Nephron progenitor cell (in vitro differentiated cells): Measurements from ENCODE around the gene RNASE7.

Experiments used
- DNase-seq: peaks from one replicate; pipeline ENCODE4 v3.0.0; 2021
- H3K27ac Mint-ChIP-seq: 2 replicates; pipeline ENCODE4 v1.8.0; 2021; ENCODE audit warnings: mild to moderate bottlenecking, moderate library complexity, mixed read lengths
- H3K27me3 Mint-ChIP-seq: 2 replicates; pipeline ENCODE4 v1.8.0; 2021; ENCODE audit warnings: mild to moderate bottlenecking, low read depth, mixed read lengths; ENCODE audit not compliant: poor library complexity
- H3K36me3 Mint-ChIP-seq: 2 replicates; pipeline ENCODE4 v1.8.0; 2021; ENCODE audit warnings: low read depth, mixed read lengths
- H3K4me1 Mint-ChIP-seq: 2 replicates; pipeline ENCODE4 v1.8.0; 2021; ENCODE audit warnings: mixed read lengths
- H3K4me3 Mint-ChIP-seq: 2 replicates; pipeline ENCODE4 v1.8.0; 2021; ENCODE audit warnings: mild to moderate bottlenecking, moderate library complexity, mixed read lengths
- H3K9me3 Mint-ChIP-seq: 2 replicates; pipeline ENCODE4 v1.8.0; 2021; ENCODE audit warnings: mild to moderate bottlenecking, moderate library complexity, mixed read lengths
- TF ChIP-seq, protein P1 (sequence below): fragments of 200-600 bp; sonication (generic); IDR thresholded peaks from 2 replicates; pipeline ENCODE4 v1.5.0; 2021; ENCODE audit warnings: antibody characterized with exemption

RNASE7 gene

DNA sequence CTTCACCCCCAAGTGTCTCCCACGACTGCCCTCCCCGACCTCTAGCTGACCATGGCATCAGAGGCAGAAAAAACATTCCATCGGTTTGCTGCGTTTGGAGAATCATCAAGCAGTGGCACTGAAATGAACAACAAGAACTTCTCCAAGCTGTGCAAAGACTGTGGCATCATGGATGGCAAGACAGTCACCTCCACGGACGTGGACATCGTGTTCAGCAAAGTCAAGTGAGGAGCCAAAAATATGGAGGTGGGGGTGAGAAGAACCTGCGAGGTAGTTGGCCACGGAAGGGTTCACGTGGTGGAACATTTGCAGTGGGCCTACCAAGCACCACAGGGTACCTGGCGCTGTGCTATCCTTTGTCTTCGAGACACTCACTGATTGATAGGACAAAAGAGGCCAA, 11.6 kb upstream of the RNASE7 start:
- TF ChIP-seq, protein P1, sequence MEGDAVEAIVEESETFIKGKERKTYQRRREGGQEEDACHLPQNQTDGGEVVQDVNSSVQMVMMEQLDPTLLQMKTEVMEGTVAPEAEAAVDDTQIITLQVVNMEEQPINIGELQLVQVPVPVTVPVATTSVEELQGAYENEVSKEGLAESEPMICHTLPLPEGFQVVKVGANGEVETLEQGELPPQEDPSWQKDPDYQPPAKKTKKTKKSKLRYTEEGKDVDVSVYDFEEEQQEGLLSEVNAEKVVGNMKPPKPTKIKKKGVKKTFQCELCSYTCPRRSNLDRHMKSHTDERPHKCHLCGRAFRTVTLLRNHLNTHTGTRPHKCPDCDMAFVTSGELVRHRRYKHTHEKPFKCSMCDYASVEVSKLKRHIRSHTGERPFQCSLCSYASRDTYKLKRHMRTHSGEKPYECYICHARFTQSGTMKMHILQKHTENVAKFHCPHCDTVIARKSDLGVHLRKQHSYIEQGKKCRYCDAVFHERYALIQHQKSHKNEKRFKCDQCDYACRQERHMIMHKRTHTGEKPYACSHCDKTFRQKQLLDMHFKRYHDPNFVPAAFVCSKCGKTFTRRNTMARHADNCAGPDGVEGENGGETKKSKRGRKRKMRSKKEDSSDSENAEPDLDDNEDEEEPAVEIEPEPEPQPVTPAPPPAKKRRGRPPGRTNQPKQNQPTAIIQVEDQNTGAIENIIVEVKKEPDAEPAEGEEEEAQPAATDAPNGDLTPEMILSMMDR, result no peak
- Mint-ChIP-seq H3K9me3 (no peaks in the 10 kb centered on the region), H3K27ac (no peak overlapping the region), H3K27me3 (peaks cover 24% of the 10 kb centered on the region), H3K36me3 (no peaks in the 10 kb centered on the region), H3K4me1 (peaks cover 53% of the 10 kb centered on the region), H3K4me3 (no peak overlapping the region)
- no peak for DNase-seq

DNA sequence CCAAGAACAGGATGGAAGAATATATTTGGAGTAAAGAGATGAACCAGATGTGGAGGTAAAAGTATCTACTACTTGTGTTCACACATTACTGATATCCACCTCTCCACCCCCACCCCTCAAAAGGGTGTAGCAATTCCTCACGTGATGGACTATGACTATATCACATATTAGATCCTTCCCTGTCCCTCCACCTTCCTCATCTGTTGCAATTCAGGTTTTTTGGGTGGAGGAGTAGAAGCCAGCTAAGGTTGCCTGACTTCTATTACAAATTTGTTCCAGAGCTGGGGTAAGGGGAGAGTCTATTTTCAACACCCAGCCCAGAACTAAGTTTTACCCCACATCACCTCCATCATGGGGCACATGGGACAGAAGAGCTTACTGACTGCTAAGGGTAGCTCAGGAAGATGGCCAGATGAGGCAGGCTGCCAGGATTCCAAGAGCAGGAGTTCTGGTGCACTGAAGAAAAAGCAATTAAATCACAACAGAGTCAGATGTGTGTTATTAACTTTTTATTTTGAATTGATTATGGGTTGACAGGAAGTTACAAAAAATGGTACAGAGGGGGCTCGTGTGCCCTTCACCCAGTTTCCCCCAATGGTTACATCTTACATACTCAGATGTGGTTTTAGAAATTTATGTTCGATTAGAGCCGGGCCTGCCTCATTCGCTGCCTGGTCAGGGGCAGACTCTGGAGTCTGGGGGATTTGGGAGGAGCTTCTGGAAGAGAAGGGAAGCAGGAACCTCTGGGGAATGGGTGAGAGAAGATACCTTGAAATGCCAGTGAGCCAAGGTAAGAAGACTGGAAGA, 9.6 kb upstream of the RNASE7 start:
- H3K36me3 Mint-ChIP-seq, result no peaks in the 10 kb centered on the region
- H3K9me3 Mint-ChIP-seq, result no peaks in the 10 kb centered on the region
- H3K27ac Mint-ChIP-seq, result no peak overlapping the region
- H3K27me3 Mint-ChIP-seq, result peaks cover 27% of the 10 kb centered on the region
- no peak for DNase-seq
- TF ChIP-seq, protein P1, result no peak
- H3K4me3 Mint-ChIP-seq, result no peak overlapping the region
- H3K4me1 Mint-ChIP-seq, result peaks cover 43% of the 10 kb centered on the region

DNA sequence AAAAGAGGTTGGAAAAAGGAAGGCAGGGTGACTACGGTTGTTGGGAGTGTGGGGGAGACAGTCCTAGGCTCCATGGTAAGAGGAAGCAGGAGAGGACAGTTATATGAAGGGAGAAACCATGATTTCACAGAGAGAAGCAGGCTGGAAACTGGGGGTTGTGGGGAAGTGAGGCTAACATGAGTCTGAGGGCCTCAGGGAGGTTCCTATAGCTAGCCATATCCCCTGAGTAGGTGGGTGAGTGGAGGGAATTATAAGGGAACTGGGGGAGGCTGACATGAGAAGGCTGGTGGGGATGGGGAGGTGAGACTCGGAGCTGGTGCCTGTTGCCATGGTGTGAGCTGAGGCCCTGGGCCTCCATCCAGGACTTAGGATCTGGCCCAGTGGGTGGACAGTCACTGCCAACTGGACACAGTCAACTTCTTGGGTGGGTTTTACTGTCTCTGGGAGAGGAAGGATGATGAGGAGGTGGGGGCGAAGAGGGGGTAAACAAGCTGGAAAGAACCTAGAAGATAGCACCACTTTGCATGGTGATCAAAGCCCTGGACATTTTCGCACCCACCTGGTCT, 8.9 kb upstream of the RNASE7 start:
- TF ChIP-seq, protein P1, result no peak
- H3K4me1 Mint-ChIP-seq, result peaks cover 44% of the 10 kb centered on the region
- no peak overlapping the region for H3K4me3 Mint-ChIP-seq
- H3K36me3 Mint-ChIP-seq, result no peaks in the 10 kb centered on the region
- H3K27ac Mint-ChIP-seq, result no peak overlapping the region
- no peaks in the 10 kb centered on the region for H3K9me3 Mint-ChIP-seq
- no peak for DNase-seq
- peaks cover 27% of the 10 kb centered on the region for H3K27me3 Mint-ChIP-seq

DNA sequence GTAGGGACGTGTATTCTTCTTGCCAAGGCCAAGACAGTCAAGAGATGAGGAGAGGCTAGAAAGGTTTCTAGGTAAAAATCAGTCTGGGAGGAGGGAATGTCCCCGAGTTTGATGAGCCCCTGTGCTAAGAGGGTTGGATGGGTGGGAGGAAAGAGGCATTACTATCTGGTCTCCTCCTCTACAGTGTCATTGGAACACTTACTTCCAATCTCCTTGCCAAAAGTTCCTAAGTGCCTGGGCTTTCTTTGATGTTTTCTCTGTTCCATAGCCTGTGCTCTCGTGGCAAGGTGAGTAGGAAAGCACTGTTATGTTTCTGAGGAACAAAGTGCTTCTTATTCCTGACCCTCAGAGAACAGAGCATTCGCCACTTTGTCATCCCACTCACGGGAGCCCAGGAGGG, 7.5 kb upstream of the RNASE7 start, which contains the start of gene RNASE13:
Gene RNASE13, minus strand, starts transcription at position 101 of the 400 bp plus-strand sequence. CDS start 519 bp downstream, outside the sequence.
- no peak within 1 kb of the TSS for H3K27ac Mint-ChIP-seq

DNA sequence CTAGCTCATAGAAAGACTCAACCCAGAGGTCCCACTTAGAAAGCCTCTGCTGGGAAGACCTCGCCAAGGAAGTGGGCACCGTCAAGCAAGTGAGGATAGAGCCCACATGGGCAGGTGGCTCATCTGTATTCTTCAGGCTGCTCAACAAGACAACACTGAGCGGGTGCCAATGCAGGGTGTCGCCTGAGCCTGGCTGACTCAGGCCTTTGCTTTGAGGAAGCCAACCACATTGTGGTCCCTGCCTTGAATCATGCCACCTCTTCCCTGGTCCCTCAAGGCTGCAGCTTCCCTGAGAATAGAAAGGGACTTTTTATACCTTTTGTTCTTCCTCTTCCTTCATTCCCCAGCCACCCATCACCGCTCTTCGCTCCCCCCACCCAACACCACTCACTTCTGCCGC, 5.4 kb upstream of the RNASE7 start:
- no peak overlapping the region for H3K27ac Mint-ChIP-seq
- no peaks in the 10 kb centered on the region for H3K9me3 Mint-ChIP-seq
- no peak overlapping the region for H3K4me3 Mint-ChIP-seq
- H3K27me3 Mint-ChIP-seq, result peaks cover 19% of the 10 kb centered on the region
- DNase-seq, result no peak
- H3K4me1 Mint-ChIP-seq, result peaks cover 56% of the 10 kb centered on the region
- TF ChIP-seq, protein P1, result no peak
- H3K36me3 Mint-ChIP-seq, result no peaks in the 10 kb centered on the region

More for the DNA sequence above, 7.5 kb upstream of the RNASE7 start, which contains the start of gene RNASE13:
- Mint-ChIP-seq H3K9me3 (no peaks in the 10 kb centered on the region), H3K27me3 (peaks cover 27% of the 10 kb centered on the region), H3K4me3 (no peak within 1 kb of the TSS), H3K36me3 (no peaks in the 10 kb centered on the region), H3K4me1 (peaks cover 59% of the 10 kb centered on the region)
- TF ChIP-seq, protein P1, result no peak
- no peak for DNase-seq
